ENCODE data around the gene LCK. TPM values are rescaled to one million over a fixed set of nuclear protein-coding genes. Genes with fewer than 3 reads are reported as not detected.

Gene LCK
- total and polyA plus RNA-seq, 5 donors = 0.23 to 2.4 (median 1.3) TPM

Other genes starting within 250 kb of the LCK start
- gene KHDRBS1, start 237.4 kb upstream of the LCK start, total RNA-seq = 10 to 100 TPM; 65.4 to 70.0 (median 69.0) TPM
- 48.6 TPM for gene KHDRBS1, start 237.4 kb upstream of the LCK start, polyA plus RNA-seq
- 10 to 100 TPM in 1 of 4 donors, 1 to 10 TPM in 3; 8.0 to 11.1 (median 8.6) TPM for gene TMEM39B, start 178.3 kb upstream of the LCK start, total RNA-seq
- gene TMEM39B, start 178.3 kb upstream of the LCK start, polyA plus RNA-seq = 6.2 TPM
- 10 to 100 TPM; 72.4 to 79.7 (median 75.8) TPM for gene KPNA6, start 143.2 kb upstream of the LCK start, total RNA-seq
- gene KPNA6, start 143.2 kb upstream of the LCK start, polyA plus RNA-seq = 14.7 TPM
- 10 to 100 TPM; 18.5 to 29.4 (median 21.2) TPM for gene TXLNA, start 71.6 kb upstream of the LCK start, total RNA-seq
- 13.8 TPM for gene TXLNA, start 71.6 kb upstream of the LCK start, polyA plus RNA-seq
- 10 to 100 TPM in 3 of 4 donors, 1 to 10 TPM in 1; 8.0 to 18.4 (median 14.5) TPM for gene CCDC28B, start 50.7 kb upstream of the LCK start, total RNA-seq
- gene CCDC28B, start 50.7 kb upstream of the LCK start, polyA plus RNA-seq = 26.9 TPM
- 1 to 10 TPM in 3 of 4 donors, under 1 TPM in 1; 0.81 to 1.5 (median 1.5) TPM for gene IQCC, start 45.6 kb upstream of the LCK start, total RNA-seq
- 1.00 TPM for gene IQCC, start 45.6 kb upstream of the LCK start, polyA plus RNA-seq
- gene DCDC2B, start 42.2 kb upstream of the LCK start, total RNA-seq = not detected
- 0.05 TPM for gene DCDC2B, start 42.2 kb upstream of the LCK start, polyA plus RNA-seq
- 10 to 100 TPM in 3 of 4 donors, 1 to 10 TPM in 1; 9.1 to 14.4 (median 13.9) TPM for gene TMEM234, start 28.9 kb upstream of the LCK start, total RNA-seq
- gene TMEM234, start 28.9 kb upstream of the LCK start, polyA plus RNA-seq = 13.6 TPM
- gene EIF3I, start 28.9 kb upstream of the LCK start, total RNA-seq = 100 to 1,000 TPM in 1 of 4 donors, 10 to 100 TPM in 3; 99.2 to 104 (median 99.8) TPM
- 127 TPM for gene EIF3I, start 28.9 kb upstream of the LCK start, polyA plus RNA-seq
- 1 to 10 TPM; 2.0 to 4.4 (median 3.8) TPM for gene FAM167B, start 4.0 kb upstream of the LCK start, total RNA-seq
- gene FAM167B, start 4.0 kb upstream of the LCK start, polyA plus RNA-seq = 6.5 TPM
- 10 to 100 TPM; 34.1 to 44.9 (median 39.5) TPM for gene HDAC1, start 40.8 kb downstream of the LCK start, total RNA-seq
- 28.1 TPM for gene HDAC1, start 40.8 kb downstream of the LCK start, polyA plus RNA-seq
- gene MARCKSL1, start 85.0 kb downstream of the LCK start, total RNA-seq = 10 to 100 TPM; 14.5 to 52.7 (median 40.2) TPM
- gene MARCKSL1, start 85.0 kb downstream of the LCK start, polyA plus RNA-seq = 30.6 TPM
- 1 to 10 TPM; 2.0 to 5.3 (median 3.6) TPM for gene FAM229A, start 111.2 kb downstream of the LCK start, total RNA-seq
- 3.5 TPM for gene FAM229A, start 111.2 kb downstream of the LCK start, polyA plus RNA-seq
- gene TSSK3, start 111.3 kb downstream of the LCK start, total RNA-seq = 1 to 10 TPM; 1.1 to 2.7 (median 1.8) TPM
- 1.5 TPM for gene TSSK3, start 111.3 kb downstream of the LCK start, polyA plus RNA-seq
- 10 to 100 TPM; 40.4 to 56.0 (median 48.6) TPM for gene BSDC1, start 143.2 kb downstream of the LCK start, total RNA-seq
- 37.1 TPM for gene BSDC1, start 143.2 kb downstream of the LCK start, polyA plus RNA-seq
- under 1 TPM in 3 of 4 donors, not detected in 1; 0.03 TPM for gene ZBTB8B, start 213.8 kb downstream of the LCK start, total RNA-seq
- gene ZBTB8B, start 213.8 kb downstream of the LCK start, polyA plus RNA-seq = 0.02 TPM